Stimulated activated naive CD8-positive, alpha-beta T cell treated with anti-CD3 and anti-CD28 coated beads, Interleukin-15, Interleukin-2, amounts not matched to agents 100 U/mL and 50 U/mL, for 24 hours (primary cell): ENCODE measurements around the gene PHC2.

Experiments
- ATAC-seq: fragments of 150-1000 bp; cut with Tn5 transposase; one replicate; pipeline ENCODE4 v1.10.0; 2021
- DNase-seq: peaks from one replicate; pipeline ENCODE4 v3.0.0; 2021

Gene PHC2, protein sequence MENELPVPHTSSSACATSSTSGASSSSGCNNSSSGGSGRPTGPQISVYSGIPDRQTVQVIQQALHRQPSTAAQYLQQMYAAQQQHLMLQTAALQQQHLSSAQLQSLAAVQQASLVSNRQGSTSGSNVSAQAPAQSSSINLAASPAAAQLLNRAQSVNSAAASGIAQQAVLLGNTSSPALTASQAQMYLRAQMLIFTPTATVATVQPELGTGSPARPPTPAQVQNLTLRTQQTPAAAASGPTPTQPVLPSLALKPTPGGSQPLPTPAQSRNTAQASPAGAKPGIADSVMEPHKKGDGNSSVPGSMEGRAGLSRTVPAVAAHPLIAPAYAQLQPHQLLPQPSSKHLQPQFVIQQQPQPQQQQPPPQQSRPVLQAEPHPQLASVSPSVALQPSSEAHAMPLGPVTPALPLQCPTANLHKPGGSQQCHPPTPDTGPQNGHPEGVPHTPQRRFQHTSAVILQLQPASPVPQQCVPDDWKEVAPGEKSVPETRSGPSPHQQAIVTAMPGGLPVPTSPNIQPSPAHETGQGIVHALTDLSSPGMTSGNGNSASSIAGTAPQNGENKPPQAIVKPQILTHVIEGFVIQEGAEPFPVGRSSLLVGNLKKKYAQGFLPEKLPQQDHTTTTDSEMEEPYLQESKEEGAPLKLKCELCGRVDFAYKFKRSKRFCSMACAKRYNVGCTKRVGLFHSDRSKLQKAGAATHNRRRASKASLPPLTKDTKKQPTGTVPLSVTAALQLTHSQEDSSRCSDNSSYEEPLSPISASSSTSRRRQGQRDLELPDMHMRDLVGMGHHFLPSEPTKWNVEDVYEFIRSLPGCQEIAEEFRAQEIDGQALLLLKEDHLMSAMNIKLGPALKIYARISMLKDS

GRCh38 chr1:33430692-33431593 is at the start of gene PHC2:
Gene PHC2 (minus strand): TSS chr1:33431095. CDS start chr1:33375539, 55,556 bp downstream.
- DNase-seq (peak; percentile 93), ATAC-seq (peak; percentile 97)

DNA sequence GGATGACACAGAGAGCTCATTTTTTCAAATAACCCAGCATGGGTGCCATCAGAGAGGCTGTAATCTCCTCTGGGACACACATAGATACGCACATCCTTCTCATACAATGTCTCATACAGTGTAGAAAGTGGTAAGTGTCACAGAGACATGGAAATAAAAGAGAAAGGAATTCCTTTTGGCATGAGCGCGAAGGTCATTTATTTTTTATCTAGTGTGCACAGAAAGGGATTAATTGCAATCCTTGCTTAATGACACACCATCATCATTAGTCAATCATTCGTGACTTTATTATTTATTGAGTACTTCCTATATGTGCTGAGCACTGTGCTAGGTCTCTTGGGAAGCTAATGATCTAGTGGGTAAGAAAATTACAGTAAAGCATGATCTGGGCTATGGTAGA is 46.6 kb upstream of the PHC2 start:
- ATAC-seq (no peak), DNase-seq (no peak)

DNA sequence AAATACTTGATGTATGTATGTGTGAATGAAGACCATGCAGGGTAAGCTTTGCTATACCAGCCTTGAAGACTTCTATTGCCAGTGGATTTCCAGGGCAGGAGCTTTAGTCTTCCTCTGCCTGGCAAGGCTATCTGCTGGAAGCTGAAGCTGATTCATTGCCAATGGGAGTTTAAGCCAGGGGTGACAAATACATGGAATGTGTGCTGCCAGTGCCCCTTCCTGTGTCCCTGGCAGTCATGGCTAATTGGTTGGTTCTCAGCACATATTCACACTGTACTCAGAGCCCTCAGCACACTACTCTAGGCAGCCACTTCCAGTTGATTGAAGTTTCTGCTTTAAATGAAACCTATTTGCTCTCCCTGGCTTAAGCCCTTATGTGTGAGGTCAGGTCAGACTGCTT is 43.0 kb upstream of the PHC2 start:
- no peak for DNase-seq
- no peak for ATAC-seq

DNA sequence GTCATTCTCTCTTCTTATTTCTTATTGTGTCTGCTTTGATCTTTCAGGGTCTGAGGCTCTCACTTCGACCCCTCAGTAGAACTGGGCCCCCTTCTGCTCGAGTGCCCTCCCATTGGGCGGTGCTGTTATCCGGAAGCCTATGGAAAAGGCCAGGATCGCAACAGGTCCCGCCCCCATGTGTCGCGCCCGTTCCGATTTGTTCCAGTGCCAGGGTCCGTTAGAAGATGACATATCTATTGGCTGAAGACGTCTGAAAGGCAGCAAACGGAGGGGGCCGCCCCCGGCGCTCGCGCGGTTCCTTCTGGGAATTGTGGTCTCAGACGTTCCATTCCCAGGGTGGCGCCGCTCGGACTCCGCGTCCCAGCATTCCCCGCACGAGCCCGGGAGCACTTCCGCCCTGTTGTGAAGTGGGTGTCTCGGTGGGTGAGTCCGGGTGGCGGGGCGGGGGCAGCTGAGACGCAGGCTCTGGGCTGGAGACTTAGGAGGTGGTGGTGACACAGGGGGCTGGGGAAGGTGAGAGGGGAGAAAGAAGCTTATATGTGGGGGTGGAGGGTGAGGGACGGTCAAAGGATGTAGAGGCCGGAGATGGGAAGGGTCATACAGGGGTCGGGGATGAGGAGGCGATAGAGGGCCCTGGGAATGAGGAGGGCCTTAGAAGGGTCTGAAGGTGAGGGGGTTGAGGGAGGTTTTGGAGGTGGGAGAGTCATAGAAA is 41.5 kb upstream of the PHC2 start, which contains the start of gene ZSCAN20:
Gene ZSCAN20 (plus strand): TSS at position 377 of the 712 bp plus-strand sequence. CDS start 6,644 bp downstream, outside the sequence.
- peak; percentile 94 for ATAC-seq
- DNase-seq: peak; percentile 90

- DNase-seq (no peak), ATAC-seq (no peak)
Measured at GRCh38 chr1:33471416-33471815, 40.5 kb upstream of the PHC2 start.

DNA sequence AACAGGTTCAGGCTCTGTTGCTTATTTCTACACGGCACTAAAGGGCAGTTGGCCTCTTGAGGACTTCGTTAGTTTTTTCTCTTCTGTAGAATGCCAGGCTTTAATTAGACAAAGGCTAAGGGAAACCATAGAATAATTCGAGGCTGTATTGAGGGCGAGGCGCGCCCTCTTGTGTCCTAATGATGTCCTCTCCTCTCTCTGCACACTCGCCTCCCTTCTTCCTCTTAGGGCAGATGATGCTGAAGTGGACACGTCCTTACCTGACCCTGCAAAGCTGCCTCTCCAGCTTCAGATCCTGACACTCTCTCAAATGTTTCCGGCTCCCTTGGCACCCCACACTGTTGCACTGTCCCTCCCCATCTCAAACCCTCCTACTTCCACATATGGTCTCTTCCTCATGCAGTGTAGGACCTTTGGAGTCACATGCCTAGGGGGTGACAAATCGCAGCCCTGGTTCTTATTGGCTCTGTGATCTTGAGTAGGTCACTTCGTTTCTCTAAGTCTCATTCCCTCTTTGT is 39.7 kb upstream of the PHC2 start:
- peak; percentile 62 for DNase-seq
- ATAC-seq: peak; percentile 47

GRCh38 chr1:33469691-33470090 is 38.8 kb upstream of the PHC2 start:
- no peak for ATAC-seq

GRCh38 chr1:33468967-33469366 is 38.1 kb upstream of the PHC2 start:
- DNase-seq (no peak), ATAC-seq (no peak)

More at GRCh38 chr1:33469691-33470090, 38.8 kb upstream of the PHC2 start:
- DNase-seq: no peak

- ATAC-seq (no peak), DNase-seq (no peak)
Measured at GRCh38 chr1:33468531-33468930, 37.6 kb upstream of the PHC2 start.

DNA sequence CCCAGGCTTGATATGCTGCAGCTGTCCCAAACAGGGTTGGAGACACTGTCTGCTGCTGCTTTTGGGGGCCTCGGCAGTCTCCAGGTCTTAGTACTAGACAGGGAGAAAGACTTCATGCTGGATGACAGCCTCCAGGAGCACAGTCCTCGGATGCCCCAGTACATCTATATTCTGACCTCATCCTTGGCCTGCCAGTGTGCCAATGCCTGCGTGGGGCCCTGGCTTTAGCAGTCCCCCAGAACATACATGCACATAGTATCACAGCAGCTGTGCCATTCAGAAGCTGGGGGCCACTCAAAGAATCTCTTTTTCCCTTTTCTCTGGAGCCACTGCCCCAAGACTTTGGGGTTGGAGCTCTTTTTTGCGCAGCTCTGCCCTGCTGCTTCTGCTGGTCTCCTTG is 37.1 kb upstream of the PHC2 start:
- DNase-seq: no peak
- no peak for ATAC-seq

DNA sequence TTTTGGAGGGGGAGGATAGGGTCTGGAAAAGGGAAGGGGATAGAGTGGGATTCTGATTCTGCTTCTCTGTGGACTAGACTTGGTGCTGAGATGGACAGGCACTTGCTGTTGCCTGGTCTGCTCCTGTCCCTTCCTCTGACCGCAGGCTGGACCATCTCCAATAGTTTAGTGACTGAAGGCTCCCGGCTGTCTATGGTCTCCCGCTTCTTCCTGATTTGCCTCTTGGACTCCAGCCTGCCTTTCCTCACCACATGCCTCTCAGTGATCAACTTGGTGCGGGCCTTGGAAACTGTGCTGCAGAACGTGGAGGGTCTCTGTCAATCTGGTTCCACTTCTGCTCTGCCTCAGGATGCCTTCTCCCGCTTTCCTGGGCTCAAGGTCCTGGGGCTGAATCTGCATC is 35.3 kb upstream of the PHC2 start:
- no peak for DNase-seq
- no peak for ATAC-seq

- no peak for ATAC-seq
- DNase-seq: no peak
Measured at GRCh38 chr1:33465316-33465715, 34.4 kb upstream of the PHC2 start.

GRCh38 chr1:33464552-33464951 is 33.7 kb upstream of the PHC2 start:
- DNase-seq (no peak), ATAC-seq (no peak)

- ATAC-seq: no peak
- no peak for DNase-seq
Measured at GRCh38 chr1:33462405-33463164, 31.7 kb upstream of the PHC2 start.

- DNase-seq (no peak), ATAC-seq (no peak)
Measured at GRCh38 chr1:33460947-33461629, 30.2 kb upstream of the PHC2 start.

DNA sequence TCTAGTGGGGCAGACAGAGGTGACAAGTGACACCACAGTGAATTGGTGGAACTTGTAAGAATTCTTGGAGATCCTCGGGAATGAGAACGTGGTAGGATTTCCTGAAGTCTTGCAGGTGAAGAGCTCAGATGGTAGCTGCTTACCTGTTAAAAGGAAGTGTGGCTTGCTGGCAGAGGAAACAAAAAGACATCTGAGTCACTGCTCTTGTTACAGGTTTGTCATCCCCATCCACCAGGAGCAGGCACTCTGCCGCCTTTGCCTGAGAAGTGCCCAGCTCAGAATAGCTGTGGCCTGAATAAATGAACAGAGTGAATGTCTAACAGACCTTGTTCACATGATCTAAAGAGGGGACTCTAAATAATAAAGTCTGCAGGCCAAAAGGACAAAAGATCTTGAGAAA is 29.2 kb upstream of the PHC2 start:
- ATAC-seq: no peak

GRCh38 chr1:33459691-33460090 is 28.8 kb upstream of the PHC2 start:
- no peak for ATAC-seq
- DNase-seq: no peak

More for the DNA sequence above, 29.2 kb upstream of the PHC2 start:
- no peak for DNase-seq

DNA sequence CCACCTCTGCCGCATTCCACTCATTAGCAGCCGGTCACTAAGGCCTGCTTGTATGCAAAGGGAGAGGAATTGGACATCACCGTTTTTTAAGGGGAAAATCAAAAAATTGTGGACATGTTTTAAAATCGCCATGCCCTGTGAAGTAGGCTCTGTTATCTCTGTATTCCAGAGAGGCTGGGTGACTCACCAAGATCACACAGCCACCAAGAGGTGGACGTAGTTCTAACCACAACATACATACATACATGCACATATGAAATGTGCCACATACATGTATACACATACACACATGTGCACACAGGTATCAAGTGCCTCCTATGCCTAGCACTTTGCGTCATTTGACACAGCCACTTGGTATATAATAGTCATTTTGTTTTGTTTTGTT is 25.6 kb upstream of the PHC2 start:
- no peak for ATAC-seq
- DNase-seq: no peak
